Measurements from ENCODE around the gene FLT3LG. TPM values are rescaled to one million over a fixed set of nuclear protein-coding genes. Genes with fewer than 3 reads are reported as not detected.

FLT3LG gene
- total RNA-seq, 1 donor from 2014 or later: 13.1 TPM

DNA sequence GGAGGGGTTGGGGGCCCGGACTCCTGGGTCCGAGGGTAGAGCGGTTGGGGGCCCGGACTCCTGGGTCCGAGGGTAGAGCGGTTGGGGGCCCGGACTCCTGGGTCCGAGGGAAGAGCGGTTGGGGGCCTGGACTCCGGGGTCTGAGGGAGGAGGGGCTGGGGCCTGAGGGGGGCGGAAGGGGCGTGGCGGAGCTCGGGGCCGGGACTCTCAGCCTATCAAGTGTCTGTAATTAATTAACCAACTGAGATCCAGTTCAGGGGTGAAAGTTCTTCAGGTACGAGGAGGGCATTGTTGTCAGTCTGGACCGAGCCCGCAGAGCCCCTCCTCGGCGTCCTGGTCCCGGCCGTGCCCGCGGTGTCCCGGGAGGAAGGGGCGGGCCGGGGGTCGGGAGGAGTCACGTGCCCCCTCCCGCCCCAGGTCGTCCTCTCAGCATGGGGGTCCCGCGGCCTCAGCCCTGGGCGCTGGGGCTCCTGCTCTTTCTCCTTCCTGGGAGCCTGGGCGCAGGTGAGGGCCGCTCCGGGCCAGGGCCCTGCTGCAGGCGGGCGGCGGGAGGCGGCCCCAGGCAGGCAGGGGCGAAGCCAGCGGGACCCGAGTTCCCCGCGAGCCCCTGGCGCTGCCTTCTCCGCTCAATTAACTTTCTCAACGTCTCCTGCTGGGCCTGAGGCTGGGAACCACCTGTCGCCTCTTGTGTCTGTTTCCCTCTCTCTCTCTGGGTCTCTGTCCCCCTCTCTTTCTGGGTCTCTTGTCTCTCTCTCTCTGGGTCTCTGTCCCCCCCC lies 39.1 kb downstream of the FLT3LG start:
- Mint-ChIP-seq H3K9me3 (ENCODE audit: unreplicated experiment) (peaks cover 4% of the 10 kb centered on the region), H3K27ac (ENCODE audit: unreplicated experiment) (no peak overlapping the region), H3K4me3 (ENCODE audit: unreplicated experiment) (peak overlapping the region; percentile 92), H3K36me3 (ENCODE audit: unreplicated experiment) (no peaks in the 10 kb centered on the region), H3K4me1 (ENCODE audit: low read depth, unreplicated experiment) (peaks cover 10% of the 10 kb centered on the region), H3K27me3 (ENCODE audit: unreplicated experiment) (peaks cover 5% of the 10 kb centered on the region)
- TF ChIP-seq, protein P1, sequence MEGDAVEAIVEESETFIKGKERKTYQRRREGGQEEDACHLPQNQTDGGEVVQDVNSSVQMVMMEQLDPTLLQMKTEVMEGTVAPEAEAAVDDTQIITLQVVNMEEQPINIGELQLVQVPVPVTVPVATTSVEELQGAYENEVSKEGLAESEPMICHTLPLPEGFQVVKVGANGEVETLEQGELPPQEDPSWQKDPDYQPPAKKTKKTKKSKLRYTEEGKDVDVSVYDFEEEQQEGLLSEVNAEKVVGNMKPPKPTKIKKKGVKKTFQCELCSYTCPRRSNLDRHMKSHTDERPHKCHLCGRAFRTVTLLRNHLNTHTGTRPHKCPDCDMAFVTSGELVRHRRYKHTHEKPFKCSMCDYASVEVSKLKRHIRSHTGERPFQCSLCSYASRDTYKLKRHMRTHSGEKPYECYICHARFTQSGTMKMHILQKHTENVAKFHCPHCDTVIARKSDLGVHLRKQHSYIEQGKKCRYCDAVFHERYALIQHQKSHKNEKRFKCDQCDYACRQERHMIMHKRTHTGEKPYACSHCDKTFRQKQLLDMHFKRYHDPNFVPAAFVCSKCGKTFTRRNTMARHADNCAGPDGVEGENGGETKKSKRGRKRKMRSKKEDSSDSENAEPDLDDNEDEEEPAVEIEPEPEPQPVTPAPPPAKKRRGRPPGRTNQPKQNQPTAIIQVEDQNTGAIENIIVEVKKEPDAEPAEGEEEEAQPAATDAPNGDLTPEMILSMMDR (IDR thresholded peaks at IDR 0.05; ENCODE audit: partially characterized antibody, unreplicated experiment): no peak
- peak; percentile 52 for DNase-seq

DNA sequence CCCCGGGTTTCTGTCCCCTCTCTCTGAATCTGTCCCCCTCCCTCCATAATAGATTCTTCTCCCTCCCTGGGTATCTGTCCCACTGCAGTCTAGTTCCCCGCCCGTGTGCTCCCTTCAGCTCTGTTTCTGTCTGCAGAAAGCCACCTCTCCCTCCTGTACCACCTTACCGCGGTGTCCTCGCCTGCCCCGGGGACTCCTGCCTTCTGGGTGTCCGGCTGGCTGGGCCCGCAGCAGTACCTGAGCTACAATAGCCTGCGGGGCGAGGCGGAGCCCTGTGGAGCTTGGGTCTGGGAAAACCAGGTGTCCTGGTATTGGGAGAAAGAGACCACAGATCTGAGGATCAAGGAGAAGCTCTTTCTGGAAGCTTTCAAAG lies 39.7 kb downstream of the FLT3LG start:
- Mint-ChIP-seq H3K4me3 (ENCODE audit: unreplicated experiment) (peak overlapping the region; percentile 92), H3K4me1 (ENCODE audit: low read depth, unreplicated experiment) (peaks cover 10% of the 10 kb centered on the region), H3K9me3 (ENCODE audit: unreplicated experiment) (peaks cover 4% of the 10 kb centered on the region), H3K36me3 (ENCODE audit: unreplicated experiment) (no peaks in the 10 kb centered on the region), H3K27me3 (ENCODE audit: unreplicated experiment) (peaks cover 5% of the 10 kb centered on the region), H3K27ac (ENCODE audit: unreplicated experiment) (no peak overlapping the region)
- TF ChIP-seq, protein P1 (IDR thresholded peaks at IDR 0.05; ENCODE audit: partially characterized antibody, unreplicated experiment): no peak
- DNase-seq: no peak

DNA sequence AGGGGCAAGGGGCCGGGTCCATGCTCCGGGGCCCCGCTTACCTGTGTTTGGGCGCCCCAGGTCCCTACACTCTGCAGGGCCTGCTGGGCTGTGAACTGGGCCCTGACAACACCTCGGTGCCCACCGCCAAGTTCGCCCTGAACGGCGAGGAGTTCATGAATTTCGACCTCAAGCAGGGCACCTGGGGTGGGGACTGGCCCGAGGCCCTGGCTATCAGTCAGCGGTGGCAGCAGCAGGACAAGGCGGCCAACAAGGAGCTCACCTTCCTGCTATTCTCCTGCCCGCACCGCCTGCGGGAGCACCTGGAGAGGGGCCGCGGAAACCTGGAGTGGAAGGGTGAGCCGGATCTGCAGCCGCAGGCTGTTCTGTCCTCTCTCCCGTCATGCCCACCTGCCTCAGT lies 40.1 kb downstream of the FLT3LG start:
- no peak for DNase-seq
- Mint-ChIP-seq H3K27me3 (ENCODE audit: unreplicated experiment) (peaks cover 5% of the 10 kb centered on the region), H3K4me1 (ENCODE audit: low read depth, unreplicated experiment) (peaks cover 10% of the 10 kb centered on the region), H3K36me3 (ENCODE audit: unreplicated experiment) (no peaks in the 10 kb centered on the region), H3K27ac (ENCODE audit: unreplicated experiment) (no peak overlapping the region), H3K4me3 (ENCODE audit: unreplicated experiment) (no peak overlapping the region), H3K9me3 (ENCODE audit: unreplicated experiment) (peaks cover 4% of the 10 kb centered on the region)
- TF ChIP-seq, protein P1 (IDR thresholded peaks at IDR 0.05; ENCODE audit: partially characterized antibody, unreplicated experiment): no peak

DNA sequence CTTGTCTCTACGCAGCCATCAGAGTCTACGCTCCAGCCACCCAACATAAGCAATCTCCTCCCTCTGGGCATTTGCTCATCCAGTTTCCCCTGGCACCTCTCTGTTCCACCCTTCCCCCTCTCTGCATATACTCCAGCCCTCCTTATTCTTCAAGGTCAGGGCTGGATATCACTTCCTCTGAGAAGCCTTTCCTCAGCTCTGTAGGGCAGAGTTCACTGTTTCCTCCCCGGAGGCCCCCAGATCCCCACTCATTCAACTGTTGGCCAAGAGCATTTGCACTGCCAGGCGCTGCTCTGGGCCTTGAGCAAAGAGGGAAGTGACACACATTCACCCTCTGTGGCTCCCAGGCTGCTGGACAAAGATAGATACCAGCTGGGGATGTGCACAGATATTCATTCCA lies 41.8 kb downstream of the FLT3LG start:
- Mint-ChIP-seq H3K9me3 (ENCODE audit: unreplicated experiment) (peaks cover 4% of the 10 kb centered on the region), H3K27me3 (ENCODE audit: unreplicated experiment) (peaks cover 5% of the 10 kb centered on the region), H3K27ac (ENCODE audit: unreplicated experiment) (no peak overlapping the region), H3K4me1 (ENCODE audit: low read depth, unreplicated experiment) (peaks cover 10% of the 10 kb centered on the region), H3K4me3 (ENCODE audit: unreplicated experiment) (no peak overlapping the region), H3K36me3 (ENCODE audit: unreplicated experiment) (no peaks in the 10 kb centered on the region)
- no peak for DNase-seq
- TF ChIP-seq, protein P1 (IDR thresholded peaks at IDR 0.05; ENCODE audit: partially characterized antibody, unreplicated experiment): no peak

DNA sequence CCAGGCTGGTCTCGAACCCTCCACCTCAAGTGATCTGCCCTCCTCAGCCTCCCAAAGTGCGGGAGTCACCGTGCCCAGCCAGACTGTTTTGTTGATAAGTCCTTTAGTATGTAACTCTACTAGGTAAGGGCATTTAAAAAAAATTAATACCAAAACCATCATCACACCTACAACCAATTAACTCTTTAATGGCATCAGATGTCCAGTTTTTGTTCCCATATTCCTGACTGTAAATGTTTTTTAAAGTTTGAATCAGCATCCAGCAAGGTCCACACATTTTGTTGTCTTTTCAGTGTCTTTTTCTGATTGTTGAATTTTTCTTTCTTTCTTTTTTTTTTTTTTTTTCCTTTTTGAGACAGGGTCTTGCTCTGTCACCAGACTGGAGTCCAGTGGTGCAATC lies 44.0 kb downstream of the FLT3LG start:
- TF ChIP-seq, protein P1 (IDR thresholded peaks at IDR 0.05; ENCODE audit: partially characterized antibody, unreplicated experiment): no peak

More for the DNA sequence above, 44.0 kb downstream of the FLT3LG start:
- Mint-ChIP-seq H3K36me3 (ENCODE audit: unreplicated experiment) (no peaks in the 10 kb centered on the region), H3K9me3 (ENCODE audit: unreplicated experiment) (no peaks in the 10 kb centered on the region), H3K4me3 (ENCODE audit: unreplicated experiment) (no peak overlapping the region), H3K27ac (ENCODE audit: unreplicated experiment) (no peak overlapping the region), H3K27me3 (ENCODE audit: unreplicated experiment) (no peaks in the 10 kb centered on the region), H3K4me1 (ENCODE audit: low read depth, unreplicated experiment) (peaks cover 3% of the 10 kb centered on the region)
- no peak for DNase-seq
